Stomach smooth muscle (tissue), 2 donors: ENCODE data around the gene PAQR5.
"Not testable (repeated sequence)": the region's sequence is repeated elsewhere in the genome, so short reads cannot be mapped to it uniquely, and the experiment has no call there.

Experiments used
- H3K27ac ChIP-seq: one replicate; pipeline ENCODE4 v1.7.0; 2013; ENCODE audit warnings: mild to moderate bottlenecking, low read length, inconsistent platforms
- H3K27me3 ChIP-seq, 2 donors: one replicate each; pipeline ENCODE4 v1.7.0; 2013; ENCODE audit warnings: low read length in 2 of 2; ENCODE audit not compliant: insufficient read depth in 2 of 2, control insufficient read depth in 1 of 2
- H3K36me3 ChIP-seq, 2 donors: one replicate each; pipeline ENCODE4 v1.7.0; 2013; ENCODE audit warnings: low read length in 2 of 2; ENCODE audit not compliant: control insufficient read depth in 2 of 2, insufficient read depth in 2 of 2
- H3K4me1 ChIP-seq: one replicate; pipeline ENCODE4 v1.7.0; 2013; ENCODE audit warnings: low read length; ENCODE audit not compliant: control insufficient read depth, insufficient read depth
- H3K4me3 ChIP-seq, 2 donors: one replicate each; pipeline ENCODE4 v1.7.0; 2013; ENCODE audit warnings: low read length in 2 of 2
- H3K9ac ChIP-seq, 2 donors: one replicate each; pipeline ENCODE4 v1.7.0; 2013; ENCODE audit warnings: low read length in 2 of 2, mild to moderate bottlenecking in 1 of 2
- H3K9me3 ChIP-seq, 2 donors: one replicate each; pipeline ENCODE4 v1.7.0; 2013; ENCODE audit warnings: low read length in 2 of 2; ENCODE audit not compliant: control insufficient read depth in 2 of 2
- donor health status: healthy.
- donor health status: Pancreatic carcinoma.

Gene PAQR5

DNA sequence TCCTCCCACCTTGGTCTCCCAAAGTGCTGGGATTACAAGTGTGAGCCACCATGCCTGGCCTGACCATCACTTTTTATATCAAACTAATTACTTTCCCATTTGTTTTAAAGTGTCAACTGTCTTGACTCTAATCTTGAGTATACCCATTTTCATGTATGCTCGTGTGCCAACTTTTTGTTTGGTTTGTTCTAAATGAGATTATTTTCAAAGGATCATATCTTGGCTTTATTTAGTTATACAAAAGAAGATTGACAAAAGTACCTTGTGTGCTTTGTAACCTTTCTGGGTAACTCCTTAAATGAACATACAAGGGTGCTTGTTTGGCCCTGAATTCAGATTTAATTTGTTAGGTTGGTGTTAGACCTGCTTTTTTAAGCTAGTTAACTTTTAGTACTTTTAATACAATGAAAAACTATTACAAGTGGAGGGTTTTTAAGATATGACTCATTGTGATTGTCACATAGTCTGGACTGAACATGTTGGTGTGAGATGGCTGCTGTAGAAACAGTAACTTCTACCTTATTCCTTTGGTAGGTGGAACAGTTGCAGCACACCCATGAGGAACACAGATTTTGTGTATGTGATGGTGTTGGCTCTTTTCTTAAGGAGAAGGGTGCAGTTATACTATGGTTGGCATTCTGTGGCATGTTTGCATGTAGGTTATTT lies 126.2 kb downstream of the PAQR5 start:
- H3K27ac ChIP-seq: no peak overlapping the region
- H3K4me1 ChIP-seq: no peaks in the 10 kb centered on the region
- no peak overlapping the region for H3K4me3 ChIP-seq
- no peaks in the 10 kb centered on the region for H3K27me3 ChIP-seq
- H3K9me3 ChIP-seq: no peaks in the 10 kb centered on the region
- H3K36me3 ChIP-seq: no peaks in the 10 kb centered on the region
- H3K9ac ChIP-seq: no peak overlapping the region

- no peaks in the 10 kb centered on the region for H3K36me3 ChIP-seq
- no peak overlapping the region for H3K27ac ChIP-seq
- no peaks in the 10 kb centered on the region for H3K9me3 ChIP-seq
- H3K27me3 ChIP-seq: no peaks in the 10 kb centered on the region
- H3K9ac ChIP-seq: no peak overlapping the region
- H3K4me3 ChIP-seq: no peak overlapping the region
- no peaks in the 10 kb centered on the region for H3K4me1 ChIP-seq
Measured at GRCh38 chr15:69433831-69434230, 135.1 kb downstream of the PAQR5 start.

- no peak overlapping the region for H3K9ac ChIP-seq
- no peak overlapping the region for H3K27ac ChIP-seq
- H3K4me1 ChIP-seq: no peaks in the 10 kb centered on the region
- H3K4me3 ChIP-seq: no peak overlapping the region
- no peaks in the 10 kb centered on the region for H3K27me3 ChIP-seq
- H3K36me3 ChIP-seq: no peaks in the 10 kb centered on the region
- H3K9me3 ChIP-seq: no peaks in the 10 kb centered on the region
Measured at GRCh38 chr15:69434238-69434637, 135.5 kb downstream of the PAQR5 start.

- Histone ChIP-seq H3K9me3 (no peaks in the 10 kb centered on the region), H3K4me3 (no peak overlapping the region), H3K27me3 (no peaks in the 10 kb centered on the region), H3K27ac (no peak overlapping the region), H3K9ac (no peak overlapping the region), H3K4me1 (no peaks in the 10 kb centered on the region), H3K36me3 (no peaks in the 10 kb centered on the region)
Measured at GRCh38 chr15:69434679-69435078, 136.0 kb downstream of the PAQR5 start.

DNA sequence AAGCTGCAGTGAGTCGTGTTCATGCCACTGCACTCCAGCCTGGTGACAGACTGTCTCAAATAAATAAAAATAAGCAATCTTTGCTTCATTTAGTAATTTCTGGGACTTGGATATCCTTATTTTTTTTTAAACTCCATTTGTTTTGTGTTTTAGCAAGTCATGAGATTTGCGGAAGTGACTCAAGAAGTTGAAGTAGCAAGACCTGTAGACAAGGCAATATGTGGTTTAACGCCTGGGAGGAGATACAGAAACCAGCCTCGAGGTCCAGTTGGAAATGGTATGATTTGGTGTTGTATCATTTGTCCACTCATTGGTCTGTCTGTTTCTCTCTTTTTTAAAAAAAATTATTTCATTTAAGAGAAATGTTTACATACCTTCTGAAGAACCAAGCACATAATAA lies 137.3 kb downstream of the PAQR5 start:
- no peak overlapping the region for H3K27ac ChIP-seq
- H3K4me1 ChIP-seq: no peaks in the 10 kb centered on the region
- H3K9ac ChIP-seq: no peak overlapping the region
- H3K9me3 ChIP-seq: no peaks in the 10 kb centered on the region
- H3K27me3 ChIP-seq: no peaks in the 10 kb centered on the region
- no peak overlapping the region for H3K4me3 ChIP-seq
- H3K36me3 ChIP-seq: no peaks in the 10 kb centered on the region

DNA sequence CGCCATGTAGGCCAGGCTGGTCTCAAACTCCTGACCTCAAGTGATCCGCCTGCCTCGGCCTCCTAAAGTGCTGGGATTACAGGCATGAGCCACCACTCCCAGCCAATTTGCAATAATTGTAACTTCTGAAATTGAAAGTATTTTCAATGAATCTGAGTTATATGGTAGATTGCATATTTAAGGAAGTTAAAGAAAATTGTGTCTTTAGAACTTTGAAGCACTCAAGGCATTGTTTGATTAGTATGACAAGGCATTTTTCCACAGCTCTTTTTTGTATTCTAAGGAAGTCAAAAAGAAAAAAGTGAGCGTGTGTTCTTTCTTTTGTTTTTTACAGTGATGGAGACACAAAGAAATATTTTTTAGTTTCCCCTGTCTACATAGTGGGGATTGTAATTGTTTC lies 138.2 kb downstream of the PAQR5 start:
- Histone ChIP-seq H3K27ac (no peak overlapping the region), H3K27me3 (no peaks in the 10 kb centered on the region), H3K4me1 (no peaks in the 10 kb centered on the region), H3K9ac (no peak overlapping the region), H3K4me3 (no peak overlapping the region), H3K9me3 (no peaks in the 10 kb centered on the region), H3K36me3 (no peaks in the 10 kb centered on the region)

GRCh38 chr15:69439623-69440022 lies 140.9 kb downstream of the PAQR5 start:
- Histone ChIP-seq H3K9ac (no peak overlapping the region), H3K27ac (no peak overlapping the region), H3K9me3 (no peaks in the 10 kb centered on the region), H3K4me1 (no peaks in the 10 kb centered on the region), H3K36me3 (no peaks in the 10 kb centered on the region), H3K27me3 (no peaks in the 10 kb centered on the region), H3K4me3 (no peak overlapping the region)

DNA sequence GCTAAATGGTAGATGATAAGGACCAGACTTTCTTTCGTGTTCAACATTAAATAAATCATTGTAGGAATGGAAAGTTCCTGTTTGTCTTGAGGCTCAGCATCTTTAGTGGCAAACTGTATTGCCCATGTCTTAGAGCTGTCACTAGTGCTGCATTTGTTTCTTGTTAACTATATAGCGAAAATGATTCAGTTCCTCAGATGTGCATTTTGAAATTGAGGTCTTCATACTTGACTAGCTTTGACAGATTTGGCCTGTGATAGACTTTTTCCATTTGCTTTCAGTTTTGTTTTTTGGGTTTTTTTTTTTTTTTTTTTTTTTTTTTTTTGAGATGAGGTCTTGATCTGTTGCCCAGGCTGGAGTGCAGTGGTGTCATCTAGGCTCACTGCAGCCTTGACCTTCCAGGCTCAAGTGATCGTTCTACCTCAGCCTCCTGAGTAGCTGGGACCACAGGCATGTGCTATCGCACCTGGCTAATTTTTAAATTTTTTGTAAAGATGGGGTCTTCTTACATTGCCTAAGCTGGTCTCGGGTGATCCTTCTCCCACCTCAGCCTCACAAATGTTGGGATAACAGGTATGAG lies 144.4 kb downstream of the PAQR5 start:
- H3K27ac ChIP-seq: no peak overlapping the region
- H3K9me3 ChIP-seq: no peaks in the 10 kb centered on the region
- H3K9ac ChIP-seq: no peak overlapping the region
- no peaks in the 10 kb centered on the region for H3K27me3 ChIP-seq
- no peak overlapping the region for H3K4me3 ChIP-seq
- no peaks in the 10 kb centered on the region for H3K36me3 ChIP-seq
- H3K4me1 ChIP-seq: no peaks in the 10 kb centered on the region

DNA sequence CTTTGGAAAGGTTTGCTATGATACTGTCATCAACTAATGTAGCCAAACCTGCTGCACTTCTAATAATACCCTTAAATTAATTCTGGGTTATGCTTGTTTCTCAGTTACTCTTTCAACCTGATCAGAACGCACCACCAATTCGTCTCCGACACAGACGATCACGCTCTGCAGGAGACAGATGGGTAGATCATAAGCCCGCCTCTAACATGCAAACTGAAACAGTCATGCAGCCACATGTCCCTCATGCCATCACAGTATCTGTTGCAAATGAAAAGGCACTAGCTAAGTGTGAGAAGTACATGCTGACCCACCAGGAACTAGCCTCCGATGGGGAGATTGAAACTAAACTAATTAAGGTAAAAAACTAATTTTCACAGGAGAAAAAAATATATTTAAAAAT lies 146.0 kb downstream of the PAQR5 start:
- Histone ChIP-seq H3K9me3 (no peaks in the 10 kb centered on the region), H3K36me3 (no peaks in the 10 kb centered on the region), H3K4me3 (no peak overlapping the region), H3K27ac (no peak overlapping the region), H3K27me3 (no peaks in the 10 kb centered on the region), H3K9ac (no peak overlapping the region), H3K4me1 (no peaks in the 10 kb centered on the region)

- no peak overlapping the region for H3K4me3 ChIP-seq
- no peaks in the 10 kb centered on the region for H3K9me3 ChIP-seq
- peaks cover 2% of the 10 kb centered on the region for H3K4me1 ChIP-seq
- H3K9ac ChIP-seq: no peak overlapping the region
- no peaks in the 10 kb centered on the region for H3K36me3 ChIP-seq
- no peaks in the 10 kb centered on the region for H3K27me3 ChIP-seq
- no peak overlapping the region for H3K27ac ChIP-seq
Measured at GRCh38 chr15:69446953-69447352, 148.2 kb downstream of the PAQR5 start.

DNA sequence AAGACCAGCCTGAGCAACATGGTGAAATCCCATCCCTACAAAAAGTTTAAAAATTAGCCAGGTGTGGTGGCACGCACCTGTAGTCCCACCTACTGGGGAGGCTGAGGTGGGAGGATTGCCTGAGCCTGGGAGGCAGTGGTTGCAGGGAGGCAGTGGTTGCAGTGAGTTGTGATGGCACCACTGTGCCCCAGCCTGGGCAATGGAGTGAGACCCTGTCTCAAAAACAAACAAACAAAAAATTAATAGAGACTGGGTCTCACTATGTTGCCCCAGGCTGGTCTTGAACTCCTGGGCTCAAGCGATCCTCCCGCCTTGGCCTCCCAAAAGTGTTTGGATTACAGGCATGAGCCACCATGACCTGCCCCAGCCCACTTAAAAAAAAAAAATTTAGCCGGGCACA lies 151.5 kb downstream of the PAQR5 start:
- H3K4me1 ChIP-seq: peaks cover 17% of the 10 kb centered on the region
- H3K9ac ChIP-seq, H3K4me3 ChIP-seq, H3K27me3 ChIP-seq, H3K27ac ChIP-seq, H3K36me3 ChIP-seq, H3K9me3 ChIP-seq: not testable (repeated sequence)
